ENCODE measurements around the gene CXCL13.
"Not testable (repeated sequence)": the region's sequence is repeated elsewhere in the genome, so short reads cannot be mapped to it uniquely, and the experiment has no call there.

CXCL13 gene

GRCh38 chr4:77660318-77660717, 54.7 kb downstream of the CXCL13 start:
- not testable (repeated sequence) for DNase-seq (ENCODE audit: low read depth in 2 of 2, low spot score in 1 of 2)

Measured in stimulated activated CD8-positive, alpha-beta memory T cell treated with anti-CD3 and anti-CD28 coated beads, Interleukin-4, amount 100 ng/mL, for 1 hour (primary cell).